Measurements from ENCODE around the gene IL5RA.

The IL5RA gene

DNA sequence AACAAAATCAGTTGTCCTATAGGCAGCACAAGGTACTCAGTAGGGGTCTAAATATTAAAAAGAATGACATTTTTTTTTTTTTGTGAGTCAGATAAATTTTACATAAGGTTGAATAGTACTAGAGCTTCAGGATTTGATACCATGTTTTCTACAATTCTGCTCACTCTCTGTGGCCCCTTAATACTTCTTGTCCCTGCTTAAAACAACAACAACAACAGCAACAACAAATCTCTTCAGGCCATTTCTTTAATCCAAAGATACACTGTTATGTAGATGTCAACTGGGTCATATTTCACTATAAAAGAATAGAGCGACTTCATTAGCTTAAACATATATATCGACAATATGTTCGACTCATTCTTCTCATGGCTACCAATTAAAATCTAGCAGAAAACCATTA lies 3.0 kb downstream of the IL5RA start:
- DNase-seq: no peak

DNA sequence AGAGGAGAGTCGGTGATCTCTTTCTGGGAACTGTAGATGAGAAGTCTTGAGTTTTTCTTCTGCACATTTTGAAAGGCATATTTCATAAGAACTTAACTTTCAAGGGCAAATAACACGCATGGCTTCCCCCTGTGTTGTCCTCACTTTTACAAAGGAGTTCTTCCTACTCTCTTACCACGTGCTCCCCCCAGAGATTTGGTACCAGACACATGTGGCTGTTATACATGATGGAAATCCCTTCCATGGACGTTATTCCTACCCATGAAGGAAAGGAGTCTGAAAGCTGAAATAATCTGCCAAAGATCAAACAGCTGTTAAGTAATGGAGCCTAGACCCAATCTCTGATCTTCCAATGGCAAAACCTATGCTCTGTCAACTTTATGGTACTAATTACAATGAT lies 4.4 kb downstream of the IL5RA start:
- DNase-seq: no peak

DNA sequence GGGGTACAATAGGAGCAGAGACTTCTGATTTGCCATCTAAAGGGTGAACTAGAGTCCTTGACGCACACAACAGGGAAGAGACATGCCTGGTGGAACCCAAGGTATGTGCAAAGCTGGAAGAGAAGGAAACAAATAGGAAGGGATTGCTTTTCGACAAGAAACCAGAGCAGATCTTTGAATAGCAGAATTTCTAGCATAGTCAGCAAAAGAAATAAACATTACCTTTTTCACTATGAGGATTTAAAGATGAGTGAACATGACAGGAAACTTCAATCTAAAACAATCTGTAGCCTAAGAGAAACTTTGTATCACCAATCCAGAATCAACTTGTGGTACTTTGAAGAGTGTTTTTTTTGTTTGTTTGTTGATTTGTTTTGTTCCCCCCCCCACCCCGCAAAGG lies 4.9 kb downstream of the IL5RA start:
- DNase-seq: no peak

DNA sequence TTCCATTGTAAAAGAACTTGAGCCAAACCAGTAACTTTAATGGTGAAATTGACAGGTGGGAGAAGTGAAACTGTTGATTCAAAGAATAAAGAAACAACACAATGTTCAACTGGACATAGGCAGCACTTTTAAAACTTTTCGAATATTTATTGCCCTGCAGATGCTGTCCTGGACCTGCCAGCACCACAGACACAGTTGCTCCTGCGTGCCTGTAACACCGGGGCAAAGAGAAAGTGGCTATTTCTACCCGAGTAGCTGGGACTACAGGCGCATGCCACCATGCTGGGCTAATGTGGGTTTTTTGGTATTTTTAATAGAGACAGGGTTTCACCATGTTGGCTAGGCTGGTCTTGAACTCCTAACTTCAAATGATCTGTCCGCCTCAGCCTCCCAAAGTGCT lies 7.4 kb downstream of the IL5RA start:
- DNase-seq: no peak

DNA sequence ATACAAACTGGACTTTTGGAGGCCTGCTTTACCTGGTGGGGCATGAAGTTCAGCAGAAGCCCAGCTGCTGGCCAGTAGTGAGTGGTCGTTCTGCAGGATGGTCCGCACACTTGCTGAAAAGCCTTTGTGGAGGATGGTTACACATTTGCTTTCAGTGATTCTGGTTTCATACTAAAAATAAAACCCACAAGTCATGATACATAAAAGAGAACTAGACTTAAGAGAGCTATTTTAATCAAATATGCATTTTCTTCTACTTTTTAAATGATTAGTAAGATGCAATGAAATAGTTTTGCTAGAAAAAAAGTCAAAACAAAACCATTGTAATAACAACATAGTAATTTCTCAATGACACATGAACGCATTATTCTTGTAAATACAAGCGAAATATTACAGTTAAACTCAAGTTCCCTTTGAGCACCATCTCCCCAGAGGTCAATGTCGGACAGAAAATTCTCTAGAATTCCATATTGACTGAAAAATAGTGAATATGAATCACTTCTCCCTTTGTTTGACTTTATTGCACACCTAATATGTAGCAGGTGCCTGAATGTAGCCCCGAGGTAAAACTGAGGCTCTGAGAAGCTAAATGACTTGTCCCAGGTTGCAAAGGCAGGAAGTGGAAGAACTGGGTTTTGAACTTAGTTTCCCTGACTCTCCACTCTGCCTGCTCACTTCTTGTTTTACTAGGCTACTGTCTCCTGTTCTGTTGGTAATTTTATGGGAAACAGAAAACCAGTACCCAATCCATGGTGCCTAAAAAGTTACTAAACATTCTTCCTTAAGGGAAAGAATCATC lies 8.3 kb downstream of the IL5RA start:
- DNase-seq: no peak

DNA sequence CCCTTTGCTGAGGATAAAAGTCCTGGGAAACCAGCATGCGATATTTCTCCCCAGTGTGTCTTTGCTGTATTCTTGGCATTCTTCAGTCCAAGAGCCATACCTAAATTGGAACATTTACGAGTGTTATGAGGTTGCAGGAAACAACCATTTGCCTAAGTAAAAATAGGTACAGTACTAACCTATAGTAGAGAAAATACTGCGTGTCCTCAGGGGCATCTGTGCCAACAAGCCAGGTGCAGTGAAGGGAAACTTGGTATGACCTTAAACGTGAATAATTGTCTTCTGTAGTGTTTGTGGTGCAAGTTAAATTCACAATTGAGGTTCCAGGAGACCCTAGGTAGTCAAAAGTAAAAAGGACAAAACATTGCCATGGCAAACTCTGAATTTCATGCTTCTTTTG lies 12.2 kb downstream of the IL5RA start:
- DNase-seq: no peak

DNA sequence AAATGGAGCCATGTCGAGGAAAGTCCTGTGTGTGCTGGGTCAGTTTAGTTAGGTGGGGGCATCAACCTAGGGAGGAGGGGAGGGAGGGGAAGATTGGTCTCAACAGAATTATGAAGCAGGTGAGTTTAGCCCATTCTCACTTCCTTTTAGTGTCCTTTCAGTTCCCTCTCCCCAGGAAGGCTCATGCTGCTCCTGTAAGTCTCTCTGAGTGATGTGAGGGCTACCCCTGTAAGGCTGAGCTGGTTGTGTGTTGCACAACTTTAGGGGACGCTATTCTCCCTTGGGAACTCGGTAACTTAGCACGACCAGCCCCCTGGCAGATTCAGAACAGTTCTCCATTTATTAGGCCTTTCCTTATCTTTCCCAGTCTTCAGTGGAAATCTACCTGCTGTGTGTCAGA lies 21.2 kb downstream of the IL5RA start:
- no peak for DNase-seq

DNA sequence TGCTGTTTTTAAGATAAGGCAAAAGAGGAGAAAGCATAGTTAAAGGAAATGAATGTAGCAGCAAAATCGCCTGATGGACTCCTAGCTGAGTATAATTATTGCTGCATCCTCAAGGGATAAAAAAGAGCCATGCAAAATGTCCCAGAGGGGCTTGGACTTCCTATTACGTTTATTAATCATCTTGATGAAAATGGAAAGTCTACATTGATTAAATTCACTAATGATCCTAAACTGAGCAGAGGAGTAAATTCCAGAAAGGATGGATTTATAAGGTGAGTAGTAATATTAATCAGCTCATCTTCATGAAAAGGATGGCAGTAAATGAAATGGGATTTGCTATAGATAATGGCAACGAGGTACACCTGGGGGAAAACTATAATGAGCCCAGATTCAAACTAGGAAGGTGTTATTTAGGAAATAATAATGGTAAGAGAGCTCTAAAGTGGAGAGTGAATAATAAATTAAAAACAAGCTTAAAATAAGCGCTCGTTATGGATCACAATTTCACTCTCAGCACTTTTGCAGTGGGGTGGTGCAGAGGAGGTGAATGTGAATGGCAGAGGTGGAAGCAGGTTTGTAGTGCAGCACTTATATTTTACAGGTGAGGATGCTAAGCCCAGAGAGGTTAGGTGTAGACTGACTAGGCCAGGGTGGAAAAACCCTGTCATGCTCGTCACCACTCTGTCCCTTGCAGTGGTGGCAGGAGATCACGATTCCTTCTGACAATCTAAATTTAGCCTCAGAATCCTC lies 22.3 kb downstream of the IL5RA start:
- no peak for DNase-seq

DNA sequence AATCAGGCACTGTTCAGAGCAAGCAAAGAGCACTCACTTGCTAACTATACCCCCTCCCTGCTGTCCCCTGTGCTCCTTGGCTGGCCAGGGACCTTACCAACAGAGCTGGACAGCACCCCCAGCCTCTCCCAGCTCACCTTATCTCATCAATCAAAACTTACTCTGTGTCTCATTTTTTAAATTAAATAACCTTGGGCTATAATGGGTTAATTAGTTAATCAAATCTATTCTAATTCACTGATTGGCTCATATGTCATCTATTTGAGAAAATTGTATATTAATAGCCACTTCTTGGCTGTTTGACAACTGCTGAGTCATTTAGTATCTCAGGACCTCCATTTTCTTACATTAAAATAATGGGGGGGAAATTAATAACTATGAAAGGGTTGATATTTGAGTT lies 22.9 kb downstream of the IL5RA start:
- DNase-seq: no peak

DNA sequence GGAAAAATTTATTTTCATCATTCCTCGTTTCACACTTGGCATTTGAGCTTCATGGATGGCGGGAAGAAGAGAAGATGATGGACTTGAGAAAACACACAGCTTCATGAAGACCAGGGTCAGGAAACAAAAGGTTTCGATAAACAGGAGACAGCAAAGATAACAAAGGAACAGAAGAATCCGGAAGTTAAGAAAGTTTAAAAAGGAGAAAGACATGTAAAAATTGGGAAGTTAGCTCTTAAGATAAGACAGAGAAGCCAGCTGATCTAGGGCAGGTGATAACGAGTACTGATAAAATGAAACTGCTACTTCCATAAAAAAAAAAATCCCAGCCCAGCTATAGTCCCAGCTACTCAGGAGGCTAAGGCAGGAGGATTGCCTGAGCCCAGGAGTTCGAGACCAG lies 23.9 kb downstream of the IL5RA start:
- no peak for DNase-seq

DNA sequence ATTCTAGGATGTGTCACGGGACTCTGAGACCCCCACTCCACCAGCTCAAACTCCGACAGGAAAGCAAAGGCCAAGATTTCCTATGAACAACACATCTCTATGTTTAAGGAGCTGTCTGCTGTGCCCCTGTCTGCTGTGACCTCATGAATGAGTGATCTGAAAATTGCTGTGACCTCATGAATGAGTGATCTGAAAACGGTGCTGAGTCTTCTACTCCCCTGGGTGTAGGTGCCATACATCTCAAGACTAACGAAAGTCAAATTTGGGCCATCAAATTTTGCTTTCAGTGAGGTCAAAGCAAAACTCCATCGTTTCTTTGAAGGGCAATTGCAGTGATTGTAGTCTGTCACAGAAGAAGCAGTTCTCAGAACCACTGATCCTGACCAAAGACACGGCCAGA lies 24.4 kb downstream of the IL5RA start:
- no peak for DNase-seq

DNA sequence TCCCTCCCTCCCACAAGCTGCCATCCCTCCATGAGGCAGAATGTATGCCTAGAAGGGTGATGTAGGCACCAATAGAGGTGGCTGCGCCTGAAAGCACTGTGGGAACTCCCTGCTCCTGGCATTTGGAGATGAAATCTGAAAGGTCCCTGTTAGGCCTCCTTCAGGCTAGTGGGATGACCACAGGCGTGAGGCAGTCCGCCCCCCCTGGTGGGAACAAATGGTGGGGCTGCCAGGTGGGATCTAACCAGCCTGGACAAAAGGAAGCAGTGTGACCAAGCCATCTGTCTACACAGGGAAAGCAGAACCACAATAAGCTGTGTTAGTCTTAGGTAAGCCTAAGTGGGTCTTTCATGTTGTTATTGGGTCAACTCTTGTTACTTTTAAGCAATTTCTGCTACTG lies 25.3 kb downstream of the IL5RA start:
- DNase-seq: no peak

DNA sequence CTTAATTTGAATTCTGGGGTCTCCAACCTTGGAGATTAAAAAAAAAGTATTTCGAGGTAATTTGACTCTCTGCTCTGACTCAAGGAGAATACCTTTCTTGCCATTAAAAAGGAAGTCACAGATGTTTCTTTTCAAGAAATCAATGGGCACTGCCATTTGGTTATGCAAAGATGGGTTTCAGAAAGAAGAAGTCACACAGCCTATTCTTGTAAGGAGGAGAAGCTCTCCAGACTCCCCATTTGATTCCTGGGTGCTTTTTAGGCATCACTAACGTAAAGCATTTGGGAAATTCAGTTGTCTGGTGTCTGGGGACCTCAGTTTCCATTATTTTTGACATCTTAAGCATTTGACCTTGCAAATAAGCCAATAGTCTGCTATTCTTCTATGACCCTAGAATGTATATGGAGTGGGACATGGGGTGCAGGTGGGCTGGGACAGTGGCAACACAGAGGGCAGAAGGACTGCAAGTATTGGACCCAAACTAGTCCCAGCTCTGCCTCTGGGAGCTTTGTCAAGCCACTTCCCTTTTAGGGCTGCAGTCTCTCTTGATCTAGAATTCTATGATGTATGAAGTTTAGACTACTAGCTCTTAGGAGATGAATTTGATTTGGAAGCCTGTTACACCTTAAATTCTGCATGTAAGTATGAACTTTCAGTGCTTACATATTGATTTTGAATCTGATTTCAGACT lies 27.8 kb downstream of the IL5RA start:
- DNase-seq: no peak

DNA sequence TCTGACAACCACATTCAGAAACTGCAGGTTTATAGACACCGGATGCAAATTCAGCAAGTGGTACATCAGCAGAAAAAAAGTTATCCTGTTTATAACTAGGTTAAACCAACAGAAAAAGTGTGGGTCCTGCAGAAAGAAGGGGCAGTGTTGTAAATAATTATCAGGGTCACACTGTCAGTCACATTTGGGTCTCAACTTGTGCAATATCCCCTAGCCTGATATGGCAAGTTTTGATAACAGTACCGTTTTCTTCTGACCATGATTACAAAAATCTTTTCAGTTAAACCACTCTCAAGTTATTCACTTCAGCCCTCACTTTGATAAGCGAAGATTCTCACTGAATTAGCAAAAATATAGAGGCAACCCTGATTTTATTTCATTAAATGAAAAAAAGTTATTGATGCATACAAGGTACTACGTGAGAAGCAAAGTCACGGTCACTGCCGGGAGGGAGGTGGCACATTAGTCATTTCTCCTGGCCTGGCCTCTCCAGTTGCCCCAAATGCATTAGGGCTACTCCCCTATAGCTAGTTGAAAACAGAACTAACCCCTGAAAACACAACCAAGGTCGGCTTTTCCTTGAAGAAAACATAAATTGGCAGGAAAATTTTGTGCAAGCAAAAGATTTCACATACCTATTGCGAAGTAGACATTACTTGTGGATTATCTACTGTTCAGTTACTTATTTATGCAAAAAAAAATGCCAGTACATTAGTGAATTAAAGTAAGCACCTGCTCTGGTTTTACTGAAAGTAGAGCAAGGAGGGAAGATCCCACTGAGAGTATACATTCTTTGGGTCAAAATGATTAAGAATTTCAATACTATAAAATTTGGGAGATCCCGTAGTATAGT lies 28.6 kb downstream of the IL5RA start:
- no peak for DNase-seq

DNA sequence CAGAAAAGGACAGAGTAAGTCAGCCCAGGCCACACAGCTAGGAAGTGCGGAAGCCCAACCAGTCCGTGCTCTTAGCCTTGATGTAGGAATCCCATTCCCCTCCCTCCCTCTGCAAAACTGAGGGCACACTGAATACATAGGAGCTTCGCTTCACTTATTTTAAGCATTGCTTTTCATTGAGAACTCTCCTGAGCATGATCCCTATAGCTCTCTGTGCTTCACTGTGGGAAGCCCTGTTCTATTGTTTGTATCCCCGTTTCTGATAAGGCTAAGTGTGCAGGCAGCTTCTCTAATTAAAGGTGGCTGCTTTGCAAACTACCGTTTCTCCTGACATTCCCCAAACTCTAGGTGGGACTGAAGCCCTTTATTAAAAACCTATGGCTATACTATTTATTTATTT lies 29.9 kb downstream of the IL5RA start:
- no peak for DNase-seq

DNA sequence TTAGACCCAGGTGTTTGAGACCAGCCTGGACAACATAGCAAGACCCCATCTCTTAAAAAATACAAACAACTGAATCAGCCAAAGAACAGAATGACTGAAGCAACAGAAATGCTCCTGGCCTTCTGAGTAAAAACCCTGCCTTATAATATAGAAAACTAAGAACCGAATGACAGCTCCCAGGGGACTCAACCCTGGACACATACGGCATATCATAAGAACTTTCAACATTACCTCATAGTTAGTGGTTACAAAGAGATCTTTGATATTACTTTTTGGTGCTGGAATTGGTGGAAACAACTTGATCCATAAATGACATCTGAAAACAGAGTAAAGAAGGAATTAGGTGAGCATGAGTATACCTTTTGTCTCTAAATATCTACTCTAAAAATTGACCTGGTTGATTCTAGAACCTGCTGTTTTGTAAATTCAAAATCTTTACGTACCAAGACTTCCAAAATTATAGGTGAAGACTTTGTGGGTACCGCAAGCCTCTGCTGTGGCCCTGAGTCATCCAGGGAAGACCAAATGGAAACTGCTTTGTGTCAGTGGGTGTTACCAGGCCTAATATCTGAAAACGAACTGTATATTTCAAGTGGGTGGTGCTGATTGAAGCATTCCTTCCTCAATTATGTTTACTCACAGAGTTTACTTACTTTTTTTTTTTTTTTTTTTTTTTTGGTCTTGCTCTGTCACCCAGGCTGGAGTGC lies 35.5 kb downstream of the IL5RA start:
- DNase-seq: no peak

DNA sequence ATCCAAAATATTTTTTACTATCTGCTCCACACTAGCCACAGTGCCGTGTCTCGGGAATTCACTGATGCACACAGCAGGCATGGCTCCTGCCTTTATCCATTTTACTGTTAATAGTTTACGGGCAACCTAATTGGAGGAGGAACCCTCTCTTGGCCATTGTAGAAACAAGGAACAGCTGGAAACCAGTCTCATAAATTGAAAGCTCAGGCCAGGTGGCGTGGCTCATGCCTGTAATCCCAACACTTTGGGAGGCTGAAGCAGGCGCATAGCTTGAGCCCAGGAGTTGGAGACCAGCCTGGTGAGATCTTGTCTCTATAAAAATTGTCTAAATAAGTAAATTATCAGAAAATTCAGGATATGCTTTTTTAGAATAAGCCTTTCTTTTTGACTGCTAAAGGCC lies 39.0 kb downstream of the IL5RA start:
- DNase-seq: no peak

DNA sequence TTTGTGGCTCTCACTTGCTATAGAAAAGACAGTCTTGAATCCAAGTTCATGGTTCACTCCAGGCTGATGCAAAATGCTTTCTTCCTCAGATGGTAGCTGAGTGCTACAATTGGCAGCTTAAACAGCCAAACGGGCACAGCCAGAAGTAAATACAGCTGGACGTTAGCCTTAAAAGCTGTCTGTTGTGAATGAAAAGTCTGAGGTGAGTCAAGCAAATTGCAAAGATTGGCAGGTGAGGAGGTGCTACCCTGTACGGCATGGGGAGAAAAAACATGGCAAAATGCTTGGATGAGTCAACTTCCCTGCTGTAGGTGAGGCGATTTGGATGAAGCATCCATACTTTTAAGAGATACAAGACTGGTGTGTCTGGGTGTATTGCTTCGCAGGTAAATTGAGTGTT lies 40.5 kb downstream of the IL5RA start:
- no peak for DNase-seq

DNA sequence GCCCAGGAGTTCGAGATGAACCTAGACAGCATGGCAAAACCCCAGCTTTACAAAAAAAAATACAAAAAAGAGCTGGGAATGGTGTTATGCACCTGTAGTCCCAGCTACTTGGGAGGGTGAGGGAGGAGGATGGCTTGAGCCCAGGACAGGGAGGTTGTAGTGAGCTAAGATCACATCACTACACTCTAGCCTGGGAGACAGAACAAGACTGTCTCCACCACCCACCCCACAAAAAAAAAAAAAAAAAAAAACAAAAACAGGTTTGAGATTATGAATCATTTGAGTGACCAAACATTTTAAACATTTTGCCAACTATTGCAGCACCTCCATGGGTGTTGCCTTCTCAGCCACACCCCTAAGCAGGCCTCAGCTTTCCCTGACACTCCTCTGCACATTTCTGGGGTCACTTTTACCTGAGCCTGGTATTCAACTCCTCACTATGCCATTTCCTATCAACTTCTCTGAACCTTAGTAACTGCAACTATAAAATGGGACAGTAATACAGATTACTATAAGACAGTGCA lies 41.8 kb downstream of the IL5RA start:
- DNase-seq: no peak

DNA sequence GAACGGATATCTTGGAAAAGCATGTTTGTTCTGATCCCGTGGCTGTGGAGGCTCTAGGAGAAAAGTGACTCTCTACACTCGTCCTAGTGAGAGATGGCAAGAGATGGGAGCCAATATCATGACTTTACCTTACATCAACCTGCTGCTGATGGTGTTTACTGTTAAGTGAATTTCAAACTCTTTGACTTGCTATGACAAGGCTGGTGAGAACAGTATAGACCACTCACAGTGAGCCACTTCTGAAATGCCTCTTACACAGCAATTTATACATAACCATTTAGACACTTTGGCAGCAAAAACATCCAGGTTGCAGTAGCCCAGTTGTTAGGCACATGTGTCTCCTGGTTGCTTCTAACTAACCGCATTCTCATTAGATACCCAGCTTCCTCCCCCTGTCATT lies 43.3 kb downstream of the IL5RA start:
- no peak for DNase-seq

DNA sequence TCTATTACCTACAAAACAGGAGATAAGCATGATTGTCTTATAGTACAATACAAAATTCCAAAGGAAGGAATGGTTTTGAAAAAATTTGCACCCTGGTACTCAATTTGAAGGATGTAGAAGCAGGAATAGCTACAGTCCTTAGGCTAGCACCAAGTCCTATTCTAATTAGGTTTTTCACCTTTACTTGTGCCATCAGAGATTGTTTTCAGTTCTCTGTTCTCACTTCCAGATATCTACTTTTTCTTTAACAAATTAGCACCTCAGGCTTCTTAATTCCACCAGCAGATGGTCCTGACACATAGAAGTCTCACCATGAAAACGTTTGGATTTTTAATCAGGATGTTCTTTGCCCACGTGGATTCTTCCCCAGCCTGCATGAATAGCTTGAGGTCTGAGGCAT lies 43.8 kb downstream of the IL5RA start:
- no peak for DNase-seq

DNA sequence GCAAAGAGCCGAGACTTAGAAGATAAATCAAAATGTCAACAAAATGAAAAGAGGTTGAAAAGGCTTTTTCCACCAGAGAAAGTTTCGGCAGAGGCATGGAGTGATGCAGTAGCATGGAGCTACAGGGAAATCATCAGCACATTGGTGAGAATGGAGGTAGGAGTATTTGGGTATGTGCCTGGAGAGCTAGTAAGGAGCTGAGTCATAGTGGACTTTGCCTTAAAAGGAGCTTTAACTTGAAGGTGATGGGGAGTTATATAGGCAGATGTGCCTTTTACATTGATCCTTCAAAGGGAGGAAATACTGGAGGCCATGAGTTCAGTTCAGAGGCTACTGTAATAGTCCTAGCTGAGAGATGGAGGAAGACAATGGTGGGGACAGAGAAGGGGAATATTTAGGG lies 44.3 kb downstream of the IL5RA start:
- no peak for DNase-seq

Data from SW 1271 (cell line).